GM23338 (cell line): ENCODE data around the gene SCGB1C2.

Experiments
- CREB1 ChIP-seq: fragments of 250-450 bp; sonication (Bioruptor Pico); IDR thresholded peaks from 2 replicates; pipeline ENCODE4 v1.5.0; 2020; ENCODE audit warnings: low read depth, mild to moderate bottlenecking, moderate library complexity
- CTCF ChIP-seq, 2 experiments: fragments of 200-600 bp in 1 of 2; sonication (generic) in 1 of 2; conservative IDR thresholded peaks; 2 replicates each; pipeline versions ENCODE4 v1.5.1 to v1.6.1; 2016 to 2017; ENCODE audit warnings: antibody characterized with exemption in 2 of 2, low read depth in 2 of 2, mild to moderate bottlenecking in 2 of 2, moderate library complexity in 1 of 2
- EZH2 ChIP-seq: fragments of 200-600 bp; sonication (generic); IDR thresholded peaks from one replicate; pipeline ENCODE4 v1.8.0; 2017; ENCODE audit warnings: antibody characterized with exemption, mild to moderate bottlenecking, low read depth; ENCODE audit not compliant: unreplicated experiment
- JUNB ChIP-seq: IDR thresholded peaks from one replicate; pipeline ENCODE4 v1.6.1; 2016; ENCODE audit warnings: antibody characterized with exemption; ENCODE audit not compliant: unreplicated experiment
- POLR2AphosphoS5 ChIP-seq: IDR thresholded peaks from 2 replicates; pipeline ENCODE4 v1.6.1; 2016; ENCODE audit warnings: antibody characterized with exemption, low read depth
- REST ChIP-seq: IDR thresholded peaks from one replicate; pipeline ENCODE4 v1.6.1; 2018; ENCODE audit warnings: antibody characterized with exemption; ENCODE audit not compliant: unreplicated experiment
- STAT1 ChIP-seq: IDR thresholded peaks from one replicate; pipeline ENCODE4 v1.6.1; 2016; ENCODE audit warnings: antibody characterized with exemption; ENCODE audit not compliant: unreplicated experiment
- ZNF331 ChIP-seq: fragments of 250-450 bp; sonication (Bioruptor Pico); IDR thresholded peaks from 2 replicates; pipeline ENCODE4 v1.5.0; 2020; ENCODE audit warnings: low read depth, mild to moderate bottlenecking, moderate library complexity

GRCh38 chr17:152860-153420, 15.6 kb downstream of the SCGB1C2 start:
- TF ChIP-seq CTCF (conservative IDR thresholded peaks at IDR 0.05; ENCODE audit: low read depth in 2 of 2) (no peak), ZNF331 (CRISPR knock-in tag) (no peak), REST (no peak), POLR2AphosphoS5 (no peak), CREB1 (CRISPR knock-in tag) (no peak), STAT1 (no peak), JUNB (no peak), EZH2 (no peak)
